Activated T-cell treated with anti-CD3 and anti-CD28 coated beads for 1 hour (primary cell): ENCODE measurements around the gene PRR13.
A peak's percentile ranks its signal among the peaks of the same experiment; 100 is the strongest.
"Not testable (repeated sequence)": the region's sequence is repeated elsewhere in the genome, so short reads cannot be mapped to it uniquely, and the experiment has no call there.

ENCODE experiments used
- DNase-seq: peaks from one replicate; pipeline ENCODE4 v3.0.0-alpha.2; 2020; ENCODE audit warnings: low read depth

Gene PRR13, protein sequence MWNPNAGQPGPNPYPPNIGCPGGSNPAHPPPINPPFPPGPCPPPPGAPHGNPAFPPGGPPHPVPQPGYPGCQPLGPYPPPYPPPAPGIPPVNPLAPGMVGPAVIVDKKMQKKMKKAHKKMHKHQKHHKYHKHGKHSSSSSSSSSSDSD

GRCh38 chr12:53441040-53441833 is at the start of gene PRR13:
PRR13 (plus strand) TSS chr12:53441734; CDS start chr12:53442715, 981 bp downstream.
- peak; percentile 98 for DNase-seq

DNA sequence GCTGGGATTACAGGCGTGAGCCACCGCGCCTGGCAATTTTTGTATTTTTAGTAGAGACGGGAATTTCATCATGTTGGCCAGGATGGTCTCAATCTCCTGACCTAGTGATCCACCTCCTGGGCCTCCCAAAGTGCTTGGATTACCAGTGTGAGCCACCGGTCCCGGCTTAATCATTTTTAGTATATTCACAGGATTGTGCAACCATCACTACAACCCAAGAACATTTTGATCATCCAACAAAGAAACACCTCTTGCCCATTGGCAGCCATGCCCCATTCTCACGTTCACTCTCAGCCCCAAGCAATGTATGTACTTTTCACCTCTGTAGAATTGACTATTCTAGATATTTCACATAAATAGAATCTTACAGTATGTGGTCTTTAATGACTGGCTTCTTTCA is 41.6 kb upstream of the PRR13 start:
- no peak for DNase-seq

- not testable (repeated sequence) for DNase-seq
These were observed 39.2 kb upstream of the PRR13 start for GRCh38 chr12:53402351-53402750.

DNA sequence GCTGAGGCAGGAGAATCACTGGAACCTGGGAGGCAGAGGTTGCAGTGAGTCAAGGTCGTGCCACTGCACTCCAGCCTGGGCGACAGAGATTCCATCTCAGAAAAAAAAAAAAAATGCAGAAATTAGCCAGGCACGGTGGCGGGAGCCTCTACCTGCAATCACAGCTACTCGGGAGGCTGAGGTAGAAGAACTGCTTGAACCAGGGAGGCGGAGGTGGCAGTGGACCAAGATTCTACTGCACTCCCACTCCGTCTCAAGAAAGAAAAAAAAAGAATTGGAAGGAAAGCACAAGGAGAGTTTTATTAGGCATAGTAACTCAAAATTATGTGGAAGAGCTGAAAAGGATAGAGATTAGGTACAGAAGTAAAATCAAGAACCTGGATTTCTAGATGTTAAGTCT is 38.7 kb upstream of the PRR13 start:
- no peak for DNase-seq

DNA sequence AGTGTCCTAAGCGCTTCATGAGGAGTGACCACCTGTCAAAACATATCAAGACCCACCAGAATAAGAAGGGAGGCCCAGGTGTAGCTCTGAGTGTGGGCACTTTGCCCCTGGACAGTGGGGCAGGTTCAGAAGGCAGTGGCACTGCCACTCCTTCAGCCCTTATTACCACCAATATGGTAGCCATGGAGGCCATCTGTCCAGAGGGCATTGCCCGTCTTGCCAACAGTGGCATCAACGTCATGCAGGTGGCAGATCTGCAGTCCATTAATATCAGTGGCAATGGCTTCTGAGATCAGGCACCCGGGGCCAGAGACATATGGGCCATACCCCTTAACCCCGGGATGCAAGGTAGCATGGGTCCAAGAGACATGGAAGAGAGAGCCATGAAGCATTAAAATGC is 30.6 kb upstream of the PRR13 start:
- DNase-seq = no peak

DNA sequence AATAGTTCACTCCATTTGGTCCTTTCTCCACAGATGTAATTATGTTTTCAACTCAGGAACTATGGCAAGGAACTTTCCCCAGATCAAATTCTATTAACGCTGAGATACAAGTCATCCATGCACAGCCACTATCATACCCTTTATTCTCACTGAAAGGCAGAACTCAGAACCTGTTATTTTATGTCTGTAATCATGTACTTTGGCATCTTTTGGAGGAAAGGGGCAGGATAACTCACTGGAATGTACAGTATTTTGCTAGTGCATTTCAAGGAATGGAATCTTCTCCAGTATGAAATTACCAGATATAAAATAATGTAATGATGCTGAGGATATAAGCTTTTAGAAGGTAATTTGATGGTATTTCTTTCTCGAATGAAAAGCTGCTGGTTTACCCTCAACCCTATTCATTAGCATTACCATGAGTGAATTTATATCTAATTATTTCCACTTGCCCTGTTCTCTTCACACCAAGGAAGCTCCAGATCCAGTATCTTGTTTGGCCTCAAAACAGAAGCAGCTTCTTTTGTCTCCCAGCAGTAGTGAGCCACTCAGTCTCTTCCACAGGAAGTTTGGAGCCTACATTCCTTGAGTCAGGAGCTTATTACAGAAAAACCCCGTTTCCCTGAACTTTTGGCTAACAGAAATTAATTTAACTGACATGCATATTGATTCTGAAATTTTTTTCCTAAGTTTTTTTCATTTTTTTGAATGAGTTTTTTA is 27.9 kb upstream of the PRR13 start:
- DNase-seq = no peak

DNA sequence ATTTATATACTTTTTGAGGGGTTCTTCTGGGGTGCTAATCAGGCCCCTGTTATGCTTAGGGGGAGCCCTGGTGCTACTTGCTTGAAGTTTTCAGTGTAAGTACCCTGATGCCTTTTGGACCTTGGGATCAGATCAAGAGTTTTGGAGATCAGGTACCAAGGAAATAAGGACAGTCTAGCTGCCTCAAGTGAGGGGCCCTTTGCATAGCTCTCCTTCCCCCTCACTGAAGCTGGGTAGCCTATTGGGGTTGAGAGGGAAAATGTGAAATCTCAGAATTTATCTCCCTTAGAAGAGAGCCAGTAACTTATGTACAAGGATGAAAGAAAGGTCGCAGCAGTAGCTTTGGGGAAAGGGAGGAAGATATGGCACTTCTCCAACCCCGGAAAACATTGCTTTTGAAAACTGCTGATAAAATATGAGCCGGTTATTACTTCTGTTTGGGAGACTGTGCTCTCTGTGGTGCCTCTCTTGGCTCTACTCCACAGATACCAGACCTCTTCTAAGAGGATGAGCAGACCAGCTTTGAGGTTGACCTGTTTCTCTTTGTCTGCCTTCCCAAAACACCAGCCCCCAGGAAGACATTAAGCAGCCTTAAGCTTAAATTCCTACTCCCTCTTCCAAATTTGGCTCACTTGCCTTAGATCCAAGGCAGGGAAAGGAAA is 26.6 kb upstream of the PRR13 start:
- no peak for DNase-seq

DNA sequence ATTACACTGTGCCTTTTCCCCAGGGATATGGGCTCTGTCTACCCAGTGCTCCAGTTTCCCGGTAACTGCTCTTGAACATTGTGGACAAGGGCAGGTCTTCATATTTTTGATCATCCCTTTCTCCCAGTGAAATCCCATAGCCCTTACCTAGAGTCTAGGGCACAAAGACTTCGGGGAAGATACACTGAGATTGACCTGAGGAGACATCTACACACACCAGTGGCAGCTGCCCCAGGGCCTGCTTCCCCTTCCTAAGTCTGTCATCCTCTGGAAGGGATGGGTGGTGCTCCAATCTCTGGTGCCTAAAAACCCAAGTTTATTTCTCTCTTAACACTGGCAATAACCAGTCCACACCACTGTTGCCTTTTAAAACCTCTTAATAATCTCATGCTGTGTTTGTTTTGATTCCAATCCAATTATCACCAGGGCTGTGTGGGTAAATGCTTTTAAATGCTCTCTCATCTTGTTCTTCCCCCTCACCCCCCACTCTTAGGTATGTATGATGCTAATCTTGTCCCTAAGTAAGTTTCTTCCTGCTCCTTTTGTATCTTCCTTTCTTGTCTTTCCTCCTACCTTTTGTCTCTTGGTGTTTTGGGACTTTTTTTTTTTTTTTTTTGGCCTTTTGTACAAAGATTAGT is 25.7 kb upstream of the PRR13 start:
- not testable (repeated sequence) for DNase-seq

GRCh38 chr12:53417291-53417816 is 24.2 kb upstream of the PRR13 start:
- not testable (repeated sequence) for DNase-seq

DNA sequence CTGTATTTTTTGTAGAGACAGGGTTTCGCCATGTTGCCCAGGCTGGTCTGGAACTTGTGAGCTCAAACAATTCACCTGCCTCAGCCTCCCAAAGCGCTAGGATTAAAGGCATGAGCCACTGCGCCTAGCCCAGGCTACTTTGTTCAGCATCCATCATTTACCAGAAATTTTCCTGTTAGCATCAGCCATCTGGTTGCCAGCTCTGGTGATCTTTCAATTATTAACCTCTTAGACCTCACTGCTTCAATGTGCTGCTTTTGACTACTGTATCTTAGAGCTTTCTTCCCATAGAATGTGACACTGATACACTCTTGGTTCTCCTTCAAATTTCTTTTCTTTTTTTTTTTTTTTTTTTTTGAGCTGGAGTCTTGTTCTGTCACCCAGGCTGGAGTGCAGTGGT is 23.3 kb upstream of the PRR13 start:
- no peak for DNase-seq

- DNase-seq = no peak
These were observed 21.8 kb upstream of the PRR13 start for GRCh38 chr12:53419756-53420155.

- not testable (repeated sequence) for DNase-seq
These were observed 19.3 kb upstream of the PRR13 start for GRCh38 chr12:53422247-53422646.

GRCh38 chr12:53423597-53423996 is 17.9 kb upstream of the PRR13 start, which contains the start of gene AMHR2:
AMHR2 (plus strand) TSS chr12:53423855; CDS start chr12:53423935, 80 bp downstream.
- no peak for DNase-seq

DNA sequence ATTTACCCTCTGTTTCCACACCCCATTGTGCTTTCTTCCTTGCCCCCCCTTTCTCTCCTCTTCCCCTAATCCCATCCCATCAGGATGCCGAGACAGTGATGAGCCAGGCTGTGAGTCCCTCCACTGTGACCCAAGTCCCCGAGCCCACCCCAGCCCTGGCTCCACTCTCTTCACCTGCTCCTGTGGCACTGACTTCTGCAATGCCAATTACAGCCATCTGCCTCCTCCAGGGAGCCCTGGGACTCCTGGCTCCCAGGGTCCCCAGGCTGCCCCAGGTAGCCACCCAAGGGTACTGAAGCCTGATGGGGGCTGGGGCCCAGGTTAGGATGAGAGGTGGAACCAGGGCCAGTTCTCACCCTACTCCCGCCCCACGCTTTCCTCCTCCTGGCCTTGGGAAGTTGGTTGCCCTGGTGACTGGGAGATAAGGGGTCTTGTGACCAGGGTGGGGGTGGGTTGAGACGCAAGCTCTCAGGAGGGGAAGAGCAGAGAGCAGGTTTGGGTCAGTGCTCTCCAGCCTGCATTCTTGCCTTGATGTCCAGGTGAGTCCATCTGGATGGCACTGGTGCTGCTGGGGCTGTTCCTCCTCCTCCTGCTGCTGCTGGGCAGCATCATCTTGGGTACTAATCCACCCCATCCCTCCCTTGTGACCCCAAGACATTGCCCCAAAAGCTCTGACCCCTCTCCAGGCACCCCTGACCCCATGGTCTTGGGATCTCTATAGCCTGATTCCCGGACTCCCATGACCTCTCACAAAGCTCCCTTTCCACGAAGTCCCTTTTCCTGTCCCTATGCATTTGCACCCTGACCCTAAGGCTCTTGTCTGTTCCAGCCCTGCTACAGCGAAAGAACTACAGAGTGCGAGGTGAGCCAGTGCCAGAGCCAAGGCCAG is 16.7 kb upstream of the PRR13 start:
- DNase-seq = no peak

GRCh38 chr12:53425515-53426150 is 15.9 kb upstream of the PRR13 start:
- no peak for DNase-seq

- DNase-seq = no peak
These were observed 13.5 kb upstream of the PRR13 start for GRCh38 chr12:53427905-53428594.

- no peak for DNase-seq
These were observed 12.8 kb upstream of the PRR13 start for GRCh38 chr12:53428741-53429140.

DNA sequence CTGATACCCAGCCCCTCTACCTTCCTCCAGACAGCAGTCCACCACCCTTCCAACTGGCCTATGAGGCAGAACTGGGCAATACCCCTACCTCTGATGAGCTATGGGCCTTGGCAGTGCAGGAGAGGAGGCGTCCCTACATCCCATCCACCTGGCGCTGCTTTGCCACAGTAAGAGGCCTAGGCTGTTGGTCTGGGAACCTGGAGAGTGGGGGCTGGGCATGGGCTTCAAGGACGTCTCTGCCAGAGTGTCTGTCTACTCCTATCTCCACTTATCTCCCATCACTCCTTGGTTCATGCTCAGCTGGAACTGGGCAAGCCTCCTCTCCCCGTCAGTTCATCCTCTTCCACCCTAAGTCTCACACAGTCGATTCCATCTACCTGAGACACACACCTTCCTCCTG is 11.4 kb upstream of the PRR13 start:
- DNase-seq = no peak

- DNase-seq = no peak
These were observed 10.3 kb upstream of the PRR13 start for GRCh38 chr12:53431187-53431586.

- DNase-seq = not testable (repeated sequence)
These were observed 6.2 kb upstream of the PRR13 start for GRCh38 chr12:53435326-53435725.
